ENCODE data around the gene DNAJC12. TPM values are rescaled to one million over a fixed set of nuclear protein-coding genes. Genes with fewer than 3 reads are reported as not detected.

DNAJC12 gene
- total RNA-seq, 4 donors from 2014 or later = 0.57 TPM; not detected in 3

DNA sequence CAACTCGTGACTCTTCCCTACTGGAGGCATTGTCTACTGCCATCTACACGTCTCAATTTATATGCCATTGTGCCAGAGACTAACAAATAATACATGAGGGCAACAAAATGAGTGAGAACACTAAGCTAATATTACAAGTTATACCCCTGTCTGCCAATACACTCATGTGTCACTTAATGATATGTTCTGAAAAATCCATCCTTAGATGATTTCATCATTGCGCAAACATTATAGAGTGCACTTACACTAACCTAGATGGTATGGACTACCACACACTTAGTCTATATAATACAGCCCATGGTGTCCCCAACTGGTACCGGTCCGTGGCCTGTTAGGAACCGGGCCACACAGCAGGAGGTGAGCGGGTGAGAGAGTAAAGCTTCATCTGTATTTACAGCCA is 77.7 kb downstream of the DNAJC12 start:
- Histone ChIP-seq H3K27ac (no peak overlapping the region), H3K36me3 (no peaks in the 10 kb centered on the region)
- WGBS = 94% methylated on average over 7 of the region's 7 CpGs

More for the DNA sequence above, 77.7 kb downstream of the DNAJC12 start:
- TF ChIP-seq, protein P1, sequence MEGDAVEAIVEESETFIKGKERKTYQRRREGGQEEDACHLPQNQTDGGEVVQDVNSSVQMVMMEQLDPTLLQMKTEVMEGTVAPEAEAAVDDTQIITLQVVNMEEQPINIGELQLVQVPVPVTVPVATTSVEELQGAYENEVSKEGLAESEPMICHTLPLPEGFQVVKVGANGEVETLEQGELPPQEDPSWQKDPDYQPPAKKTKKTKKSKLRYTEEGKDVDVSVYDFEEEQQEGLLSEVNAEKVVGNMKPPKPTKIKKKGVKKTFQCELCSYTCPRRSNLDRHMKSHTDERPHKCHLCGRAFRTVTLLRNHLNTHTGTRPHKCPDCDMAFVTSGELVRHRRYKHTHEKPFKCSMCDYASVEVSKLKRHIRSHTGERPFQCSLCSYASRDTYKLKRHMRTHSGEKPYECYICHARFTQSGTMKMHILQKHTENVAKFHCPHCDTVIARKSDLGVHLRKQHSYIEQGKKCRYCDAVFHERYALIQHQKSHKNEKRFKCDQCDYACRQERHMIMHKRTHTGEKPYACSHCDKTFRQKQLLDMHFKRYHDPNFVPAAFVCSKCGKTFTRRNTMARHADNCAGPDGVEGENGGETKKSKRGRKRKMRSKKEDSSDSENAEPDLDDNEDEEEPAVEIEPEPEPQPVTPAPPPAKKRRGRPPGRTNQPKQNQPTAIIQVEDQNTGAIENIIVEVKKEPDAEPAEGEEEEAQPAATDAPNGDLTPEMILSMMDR (IDR thresholded peaks at IDR 0.05) = no peak
- no peak for TF ChIP-seq EP300 (IDR thresholded peaks at IDR 0.05)
- no peak for TF ChIP-seq POLR2AphosphoS5 (IDR thresholded peaks at IDR 0.05)
- TF ChIP-seq POLR2A (IDR thresholded peaks at IDR 0.05) = no peak
- DNase-seq (ENCODE audit: low spot score in 2 of 2) = no peak
- Histone ChIP-seq H3K4me1 (peaks cover 12% of the 10 kb centered on the region), H3K27me3 (no peaks in the 10 kb centered on the region), H3K9me3 (no peaks in the 10 kb centered on the region), H3K4me3 (no peak overlapping the region)

Other genes with a start within 250 kb of the DNAJC12 start
- under 1 TPM; 0.08 to 0.29 (median 0.21) TPM for gene CTNNA3, start 142.0 kb downstream of the DNAJC12 start, total RNA-seq
- gene SIRT1, start 46.5 kb upstream of the DNAJC12 start, total RNA-seq = 10 to 100 TPM; 18.8 to 26.3 (median 20.7) TPM
- 10 to 100 TPM; 25.8 to 92.1 (median 31.4) TPM for gene HERC4, start 237.1 kb upstream of the DNAJC12 start, total RNA-seq

Data from suprapubic skin (tissue), 4 donors.